Uterus (tissue), 4 donors: ENCODE measurements around the gene KNSTRN. TPM values are rescaled to one million over a fixed set of nuclear protein-coding genes. Genes with fewer than 3 reads are reported as not detected.

Experiments used
- DNase-seq, 2 donors: peaks; one replicate each; pipeline ENCODE4 v3.0.0-alpha.2; 2019 to 2020
- H3K27ac ChIP-seq, 2 donors: fragments of 200-600 bp; sonication (generic); 1 replicate in 1 of 2; 2 replicates in 1 of 2; pipeline ENCODE4 v1.5.1; 2016 to 2018
- H3K27me3 ChIP-seq, 2 donors: fragments of 200-600 bp; sonication (generic); one replicate each; pipeline ENCODE4 v1.5.1; 2018 to 2019; ENCODE audit warnings: control low read depth in 1 of 2
- H3K36me3 ChIP-seq, 2 donors: fragments of 200-600 bp; sonication (generic); one replicate each; pipeline ENCODE4 v1.5.1; 2019; ENCODE audit warnings: control low read depth in 1 of 2
- H3K4me1 ChIP-seq, 2 donors: fragments of 200-600 bp; sonication (generic); one replicate each; pipeline ENCODE4 v1.5.1; 2018 to 2019; ENCODE audit warnings: control low read depth in 1 of 2
- H3K4me3 ChIP-seq, 2 donors: fragments of 200-600 bp; sonication (generic); 1 replicate in 1 of 2; 2 replicates in 1 of 2; pipeline ENCODE4 v1.5.1; 2018 to 2019; ENCODE audit warnings: mild to moderate bottlenecking in 1 of 2
- H3K9me3 ChIP-seq, 2 donors: fragments of 200-600 bp; sonication (generic); one replicate each; pipeline ENCODE4 v1.5.1; 2019; ENCODE audit warnings: control low read depth in 1 of 2
- CTCF ChIP-seq, 4 experiments: fragments of 200-600 bp in 2 of 4; fragments of 450-650 bp in 2 of 4; sonication (generic) in 2 of 4; IDR thresholded peaks; one replicate each; pipeline ENCODE4 v1.5.1; 2016 to 2019; ENCODE audit warnings: antibody characterized with exemption in 4 of 4, mild to moderate bottlenecking in 2 of 4, moderate library complexity in 1 of 4
- POLR2A ChIP-seq, 2 donors: fragments of 450-650 bp; IDR thresholded peaks; one replicate each; pipeline ENCODE4 v1.6.1; 2016; ENCODE audit warnings: antibody characterized with exemption in 2 of 2, mild to moderate bottlenecking in 1 of 2, moderate library complexity in 1 of 2
- intact Hi-C: fragments of 100-400 bp; cut with DNase I; formaldehyde crosslinking; loops from one replicate; pipeline ENCODE4 v1.15.1; 2023; ENCODE audit warnings: low total_unique reads
- total RNA-seq, 4 donors: library from RNA; depleted of rRNA in 3 of 4; stranded (reverse); fragments of >200 nt in 3 of 4; gene quantifications; one replicate each; pipeline versions ENCODE4 v1.1.0 to v1.2.4, GENCODE V29; 2014 to 2023
- donor health status: DM: yes; HTN: yes; CAD: no.

Gene KNSTRN
- total RNA-seq, 4 donors from 2014 or later: 2.1 to 23.5 (median 9.7) TPM

DNA sequence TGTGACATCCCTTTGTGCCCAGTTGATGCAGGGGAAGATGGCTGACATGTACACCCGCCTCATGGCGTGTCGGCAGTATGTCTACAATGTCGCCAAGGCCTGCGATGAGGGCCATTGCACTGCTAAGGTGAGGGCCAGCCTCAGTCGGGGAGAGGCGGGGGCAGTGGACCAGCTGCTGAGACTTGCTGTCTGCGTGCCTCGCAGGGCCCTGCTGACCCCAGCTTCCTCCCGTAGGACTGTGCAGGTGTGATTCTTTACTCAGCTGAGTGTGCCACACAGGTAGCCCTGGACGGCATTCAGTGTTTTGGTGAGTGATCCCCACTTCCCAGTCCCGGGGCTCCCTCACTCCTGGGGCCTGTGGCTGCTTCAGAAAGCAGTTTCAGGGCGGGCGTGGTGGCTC, 33.5 kb downstream of the KNSTRN start:
- H3K27me3 ChIP-seq: no peaks in the 10 kb centered on the region
- H3K27ac ChIP-seq: no peak overlapping the region
- TF ChIP-seq POLR2A (IDR thresholded peaks at IDR 0.05) (no peak), CTCF (IDR thresholded peaks at IDR 0.05) (no peak)
- H3K4me3 ChIP-seq: no peak overlapping the region
- H3K4me1 ChIP-seq: no peaks in the 10 kb centered on the region
- intact Hi-C loops: no loop called here
- DNase-seq: no peak
- no peaks in the 10 kb centered on the region for H3K9me3 ChIP-seq
- no peaks in the 10 kb centered on the region for H3K36me3 ChIP-seq

DNA sequence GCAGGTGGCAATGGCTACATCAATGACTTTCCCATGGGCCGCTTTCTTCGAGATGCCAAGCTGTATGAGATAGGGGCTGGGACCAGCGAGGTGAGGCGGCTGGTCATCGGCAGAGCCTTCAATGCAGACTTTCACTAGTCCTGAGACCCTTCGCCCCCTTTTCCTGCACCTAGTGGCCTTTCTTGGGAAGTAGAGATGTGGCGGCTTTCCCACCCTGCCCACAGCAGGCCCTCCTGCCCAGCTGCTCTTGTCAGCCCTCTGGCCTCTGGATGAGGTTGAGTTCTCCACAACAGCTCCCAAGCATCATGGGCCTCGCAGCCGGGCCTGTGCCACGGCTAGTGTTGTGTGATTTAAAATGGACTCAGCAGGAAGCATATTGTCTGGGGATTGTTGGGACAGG, 35.6 kb downstream of the KNSTRN start:
- Histone ChIP-seq H3K27me3 (no peaks in the 10 kb centered on the region), H3K27ac (no peak overlapping the region), H3K4me3 (no peak overlapping the region), H3K4me1 (peaks cover 0 to 4% of the 10 kb centered on the region in 2 donors), H3K36me3 (no peaks in the 10 kb centered on the region), H3K9me3 (no peaks in the 10 kb centered on the region)
- no peak for TF ChIP-seq CTCF (IDR thresholded peaks at IDR 0.05)
- TF ChIP-seq POLR2A (IDR thresholded peaks at IDR 0.05): no peak
- intact Hi-C loops: no loop called here
- no peak for DNase-seq

GRCh38 chr15:40420071-40420713, 37.7 kb downstream of the KNSTRN start:
- H3K27ac ChIP-seq: no peak overlapping the region
- no peak for DNase-seq
- H3K36me3 ChIP-seq: no peaks in the 10 kb centered on the region
- intact Hi-C loops: loop anchor here (5.0 kb wide), 1 partner anchor 143 kb away; no protein-coding TSS in a partner anchor
- H3K4me1 ChIP-seq: peaks cover 0 to 4% of the 10 kb centered on the region in 2 donors
- TF ChIP-seq POLR2A (IDR thresholded peaks at IDR 0.05) (no peak), CTCF (IDR thresholded peaks at IDR 0.05) (no peak)
- H3K27me3 ChIP-seq: no peaks in the 10 kb centered on the region
- no peak overlapping the region for H3K4me3 ChIP-seq
- no peaks in the 10 kb centered on the region for H3K9me3 ChIP-seq

- Histone ChIP-seq H3K36me3 (no peaks in the 10 kb centered on the region), H3K4me1 (peaks cover 0 to 4% of the 10 kb centered on the region in 2 donors), H3K27me3 (no peaks in the 10 kb centered on the region), H3K4me3 (no peak overlapping the region), H3K9me3 (no peaks in the 10 kb centered on the region), H3K27ac (no peak overlapping the region)
- no peak for TF ChIP-seq POLR2A (IDR thresholded peaks at IDR 0.05)
- no peak for TF ChIP-seq CTCF (IDR thresholded peaks at IDR 0.05)
- no peak for DNase-seq
- intact Hi-C loops: loop anchor here (5.0 kb wide), 1 partner anchor 143 kb away; no protein-coding TSS in a partner anchor
Observed at GRCh38 chr15:40420793-40421192, 38.3 kb downstream of the KNSTRN start.

GRCh38 chr15:40421246-40422157, 39.0 kb downstream of the KNSTRN start:
- DNase-seq: peak; percentile 61 to 75
- no peak overlapping the region for H3K4me3 ChIP-seq
- H3K27ac ChIP-seq: no peak overlapping the region
- no peaks in the 10 kb centered on the region for H3K27me3 ChIP-seq
- H3K9me3 ChIP-seq: no peaks in the 10 kb centered on the region
- H3K4me1 ChIP-seq: peaks cover 0 to 4% of the 10 kb centered on the region in 2 donors
- no peaks in the 10 kb centered on the region for H3K36me3 ChIP-seq
- TF ChIP-seq POLR2A (IDR thresholded peaks at IDR 0.05) (peak in 1 of 2 donors; percentile 22), CTCF (IDR thresholded peaks at IDR 0.05) (peak; percentile 88 to 97 (median 94))
- intact Hi-C loops: loop anchor here (5.0 kb wide), 1 partner anchor 144 kb away; no protein-coding TSS in a partner anchor
